H1 (cell line): ENCODE results near the gene PRSS53. TPM values are rescaled to one million over a fixed set of nuclear protein-coding genes. Genes with fewer than 3 reads are reported as not detected.
A peak's percentile ranks its signal among the peaks of the same experiment; 100 is the strongest.

Source experiments
- CTCF ChIA-PET: fragments of 300-600 bp; sonication (Branson Sonifier 250); formaldehyde crosslinking; loops from one replicate; lab custom pipeline; 2021; ENCODE audit not compliant: partially characterized antibody; lab: Charles Lee
- POLR2A ChIA-PET: fragments of 300-600 bp; sonication (Branson Sonifier 250); formaldehyde crosslinking; loops from one replicate; lab custom pipeline; 2021; ENCODE audit warnings: inconsistent platforms; ENCODE audit not compliant: partially characterized antibody; lab: Charles Lee
- DNase-seq, 2 experiments: peaks; one replicate each; pipeline versions ENCODE4 v3.0.0 to v3.0.0-alpha.2; 2010 to 2022; ENCODE audit warnings: low spot score in 2 of 2, low read depth in 1 of 2, mixed read lengths in 1 of 2
- FAIRE-seq: peaks from 2 replicates; lab custom pipeline; 2011; peaks lifted over from hg19 to GRCh38; lab: Jason Lieb, UNC
- H2AFZ ChIP-seq: 2 replicates; pipeline ENCODE4 v1.8.1; 2012; ENCODE audit warnings: low read length, inconsistent platforms
- H2AK5ac ChIP-seq: 2 replicates; pipeline ENCODE4 v1.6.1; 2013; ENCODE audit warnings: low read depth, low read length
- H2BK120ac ChIP-seq: replicated peaks from 2 replicates; pipeline ENCODE3; 2013; ENCODE audit warnings: low read depth, low read length, inconsistent platforms
- H2BK12ac ChIP-seq: 2 replicates; pipeline ENCODE4 v1.6.1; 2013; ENCODE audit warnings: low read depth, low read length
- H2BK15ac ChIP-seq: 2 replicates; pipeline ENCODE4 v1.6.1; 2013; ENCODE audit warnings: low read length
- H2BK20ac ChIP-seq: 2 replicates; pipeline ENCODE4 v1.6.1; 2013; ENCODE audit warnings: low read length
- H2BK5ac ChIP-seq: 2 replicates; pipeline ENCODE4 v1.6.1; 2013; ENCODE audit warnings: low read depth, low read length
- H3K14ac ChIP-seq: 2 replicates; pipeline ENCODE4 v1.6.1; 2013; ENCODE audit warnings: inconsistent platforms; ENCODE audit not compliant: insufficient read length
- H3K18ac ChIP-seq: 2 replicates; pipeline ENCODE4 v1.6.1; 2013; ENCODE audit warnings: low read length; ENCODE audit errors: extremely low read depth
- H3K23ac ChIP-seq: 2 replicates; pipeline ENCODE4 v1.6.1; 2013; ENCODE audit warnings: inconsistent platforms; ENCODE audit not compliant: insufficient read length
- H3K23me2 ChIP-seq: 2 replicates; pipeline ENCODE4 v1.6.1; 2013; ENCODE audit warnings: low read depth, low read length
- H3K27ac ChIP-seq: 2 replicates; pipeline ENCODE4 v1.6.1; 2011; ENCODE audit warnings: low read depth, low read length, inconsistent platforms
- H3K27me3 ChIP-seq, 4 experiments: replicated peaks in 1 of 4; 1 replicate in 1 of 4; 2 replicates in 3 of 4; pipeline versions ENCODE4 v1.6.1 to v1.8.1; 2011 to 2013; ENCODE audit warnings: low read length in 3 of 4, mild to moderate bottlenecking in 3 of 4, inconsistent platforms in 2 of 4, mixed read lengths in 2 of 4, moderate library complexity in 1 of 4; ENCODE audit not compliant: control insufficient read depth in 3 of 4, insufficient read depth in 3 of 4; ENCODE audit errors: extremely low read depth in 1 of 4
- H3K36me3 ChIP-seq, 4 experiments: 2 replicates each; pipeline versions ENCODE4 v1.6.1 to v1.8.1; 2011 to 2013; ENCODE audit warnings: mild to moderate bottlenecking in 4 of 4, low read length in 3 of 4, moderate library complexity in 2 of 4, control low read depth in 1 of 4, inconsistent platforms in 1 of 4; ENCODE audit not compliant: insufficient read depth in 4 of 4, control insufficient read depth in 2 of 4
- H3K4ac ChIP-seq: replicated peaks from 2 replicates; pipeline ENCODE3; 2013; ENCODE audit warnings: low read length, low read depth, mixed read lengths, inconsistent platforms; ENCODE audit not compliant: insufficient read length
- H3K4me1 ChIP-seq, 4 experiments: replicated peaks in 1 of 4; 1 replicate in 1 of 4; 2 replicates in 3 of 4; pipeline versions ENCODE4 v1.6.1 to v1.8.1; 2011 to 2013; ENCODE audit warnings: low read length in 3 of 4, inconsistent platforms in 2 of 4, mixed read lengths in 1 of 4; ENCODE audit not compliant: insufficient read depth in 4 of 4, control insufficient read depth in 3 of 4
- H3K4me2 ChIP-seq, 2 experiments: 2 replicates each; pipeline versions ENCODE4 v1.6.1 to v1.8.1; 2011 to 2013; ENCODE audit warnings: low read depth in 2 of 2, low read length in 2 of 2, control low read depth in 1 of 2, inconsistent platforms in 1 of 2, mild to moderate bottlenecking in 1 of 2; ENCODE audit not compliant: insufficient read depth in 1 of 2
- H3K4me3 ChIP-seq, 4 experiments: fragments of 200-600, 300-600 bp in 1 of 4; sonication (generic), shearing (Covaris generic), sonication (Bioruptor Twin) in 1 of 4; 2 replicates each; pipeline versions ENCODE4 v1.5.1 to v1.8.1; 2011 to 2016; ENCODE audit warnings: low read length in 4 of 4, low read depth in 3 of 4, control low read depth in 2 of 4, inconsistent platforms in 2 of 4, mild to moderate bottlenecking in 2 of 4, mixed read lengths in 1 of 4, moderate library complexity in 1 of 4; ENCODE audit not compliant: insufficient read depth in 2 of 4; ENCODE audit errors: extremely low read depth in 1 of 4
- H3K56ac ChIP-seq: replicated peaks from 2 replicates; pipeline ENCODE3; 2013; ENCODE audit warnings: low read depth, mild to moderate bottlenecking, mixed read lengths, low read length, inconsistent platforms; ENCODE audit not compliant: insufficient read length
- H3K79me1 ChIP-seq: 2 replicates; pipeline ENCODE4 v1.6.1; 2013; ENCODE audit warnings: low read depth, low read length, control low read depth
- H3K79me2 ChIP-seq, 2 experiments: 2 replicates each; pipeline versions ENCODE4 v1.6.1 to v1.8.1; 2012 to 2013; ENCODE audit warnings: low read length in 2 of 2, mild to moderate bottlenecking in 2 of 2, inconsistent platforms in 1 of 2; ENCODE audit not compliant: insufficient read depth in 2 of 2, control insufficient read depth in 1 of 2
- H3K9ac ChIP-seq, 4 experiments: replicated peaks in 1 of 4; 1 replicate in 1 of 4; 2 replicates in 3 of 4; pipeline versions ENCODE4 v1.6.1 to v1.8.1; 2011 to 2013; ENCODE audit warnings: low read depth in 3 of 4, low read length in 3 of 4, control low read depth in 2 of 4, mild to moderate bottlenecking in 2 of 4, moderate library complexity in 2 of 4, inconsistent platforms in 1 of 4; ENCODE audit errors: extremely low read depth in 1 of 4
- H3K9me3 ChIP-seq, 2 experiments: 2 replicates each; pipeline versions ENCODE4 v1.6.1 to v1.8.1; 2012 to 2013; ENCODE audit warnings: mild to moderate bottlenecking in 2 of 2, moderate library complexity in 2 of 2, control low read depth in 1 of 2, inconsistent platforms in 1 of 2, low read depth in 1 of 2, low read length in 1 of 2, mixed read lengths in 1 of 2; ENCODE audit not compliant: insufficient read depth in 2 of 2
- H4K20me1 ChIP-seq, 2 experiments: replicated peaks in 1 of 2; 2 replicates each; pipeline versions ENCODE3 to v1.8.1; 2011 to 2013; ENCODE audit warnings: inconsistent platforms in 2 of 2, low read length in 2 of 2, mild to moderate bottlenecking in 1 of 2; ENCODE audit not compliant: insufficient read depth in 2 of 2, control insufficient read depth in 1 of 2
- H4K5ac ChIP-seq: 2 replicates; pipeline ENCODE4 v1.6.1; 2013; ENCODE audit warnings: low read length, low read depth, mixed read lengths, inconsistent platforms; ENCODE audit not compliant: insufficient read length
- H4K8ac ChIP-seq: 2 replicates; pipeline ENCODE4 v1.8.0; 2013; ENCODE audit warnings: mild to moderate bottlenecking, moderate library complexity, low read length, inconsistent platforms; ENCODE audit not compliant: insufficient read depth; ENCODE audit errors: extremely low read depth
- H4K91ac ChIP-seq: replicated peaks from 2 replicates; pipeline ENCODE3; 2013; ENCODE audit warnings: low read length, mixed read lengths, inconsistent platforms; ENCODE audit not compliant: insufficient read length
- CEBPB ChIP-seq: IDR thresholded peaks from 2 replicates; pipeline ENCODE4 v1.6.1; 2012; ENCODE audit warnings: low read depth, low read length
- CTCF ChIP-seq, 3 experiments: IDR thresholded peaks; 1 replicate in 2 of 3; 2 replicates in 1 of 3; pipeline versions ENCODE4 v1.5.1 to v1.6.1; 2011; ENCODE audit warnings: low read length in 3 of 3, mild to moderate bottlenecking in 3 of 3, inconsistent platforms in 2 of 3, low read depth in 1 of 3, moderate library complexity in 1 of 3; ENCODE audit not compliant: insufficient read depth in 1 of 3; ENCODE audit errors: control extremely low read depth in 1 of 3
- MAX ChIP-seq: IDR thresholded peaks from 2 replicates; pipeline ENCODE4 v1.6.1; 2012; ENCODE audit warnings: inconsistent platforms
- SRF ChIP-seq: IDR thresholded peaks from 2 replicates; pipeline ENCODE4 v1.6.1; 2011; ENCODE audit warnings: mild to moderate bottlenecking, low read depth, low read length, moderate library complexity
- WGBS, 2 experiments: shearing (Covaris generic) in 1 of 2; methylation state at CpG; one replicate each; pipeline versions ENCODE4 v1.1.6 to v1.1.7; 2013 to 2015; ENCODE audit warnings: low lambda C conversion rate in 2 of 2, mixed read lengths in 2 of 2, inconsistent platforms in 1 of 2, low coverage in 1 of 2, missing lambda C conversion rate in 1 of 2; ENCODE audit not compliant: insufficient replicate concordance in 2 of 2, insufficient coverage in 1 of 2, insufficient read length in 1 of 2; ENCODE audit errors: extremely low coverage in 1 of 2, missing lambda C conversion rate in 1 of 2; 5-methylcytosine and 5-hydroxymethylcytosine counted together
- polyA plus RNA-seq, 7 experiments: library from polyadenylated mRNA; depleted of rRNA in 3 of 7; stranded (reverse) in 5 of 7; unstranded in 2 of 7; fragments of >200 nt in 5 of 7; fragments of 200-250 nt in 2 of 7; gene quantifications; 1 replicate in 5 of 7; 2 replicates in 1 of 7; 4 replicates in 1 of 7; pipeline versions ENCODE4 v1.2.1 to v1.2.3, GENCODE V29; 2011 to 2013; ENCODE audit warnings: missing spikeins in 2 of 7, mixed read lengths in 2 of 7
- total RNA-seq: library from RNA; stranded (reverse); fragmentation: NEBNext Ultra II Directional; extraction: Animal tissue kit (Norgen Biotek cat#: 25700); gene quantifications from 2 replicates; pipeline ENCODE4 v1.2.1, GENCODE V29; 2021

Gene PRSS53
- total and polyA plus RNA-seq, 2 of the 8 experiments (the other 6 are each of a cell fraction or from before 2014, with no cell fraction given), result 1.7 to 2.6 TPM

DNA sequence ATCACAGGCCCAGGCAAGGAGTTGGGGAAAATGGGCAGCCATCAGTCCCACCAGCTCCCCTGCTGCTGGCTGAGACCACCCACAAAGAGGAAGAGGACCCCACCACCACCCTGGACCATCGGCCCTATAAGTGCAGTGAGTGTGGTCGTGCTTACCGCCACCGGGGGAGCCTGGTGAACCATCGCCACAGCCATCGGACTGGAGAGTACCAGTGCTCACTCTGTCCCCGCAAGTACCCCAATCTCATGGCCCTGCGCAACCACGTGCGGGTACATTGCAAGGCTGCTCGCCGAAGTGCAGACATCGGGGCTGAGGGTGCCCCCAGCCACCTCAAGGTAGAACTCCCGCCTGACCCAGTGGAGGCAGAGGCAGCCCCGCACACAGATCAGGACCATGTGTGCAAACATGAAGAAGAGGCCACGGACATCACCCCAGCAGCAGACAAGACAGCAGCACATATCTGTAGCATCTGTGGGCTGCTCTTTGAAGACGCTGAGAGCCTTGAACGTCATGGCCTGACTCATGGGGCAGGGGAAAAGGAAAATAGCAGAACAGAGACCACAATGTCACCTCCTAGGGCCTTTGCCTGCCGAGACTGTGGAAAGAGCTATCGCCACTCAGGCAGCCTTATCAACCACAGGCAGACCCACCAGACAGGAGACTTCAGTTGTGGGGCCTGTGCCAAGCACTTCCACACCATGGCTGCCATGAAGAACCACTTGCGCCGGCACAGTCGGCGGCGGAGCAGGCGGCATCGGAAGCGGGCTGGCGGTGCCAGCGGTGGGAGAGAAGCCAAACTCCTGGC, 10.9 kb downstream of the PRSS53 start:
- Histone ChIP-seq H3K9me3 (no peaks in the 10 kb centered on the region), H2BK12ac (no peak overlapping the region), H2BK5ac (no peak overlapping the region), H4K91ac (no peak overlapping the region), H2AFZ (no peak overlapping the region), H3K9ac (no peak overlapping the region), H3K79me2 (peaks cover 0 to 40% of the 10 kb centered on the region in 2 experiments; a peak in 2 of 4 replicates), H3K23ac (no peak overlapping the region), H2AK5ac (no peak overlapping the region), H3K79me1 (peaks cover 4% of the 10 kb centered on the region; the same call in 1 of the 2 replicates), H4K20me1 (peaks cover 9 to 30% of the 10 kb centered on the region in 2 experiments), H2BK120ac (no peak overlapping the region), H3K4me1 (no peaks in the 10 kb centered on the region), H3K14ac (no peak overlapping the region), H3K36me3 (peaks cover 5 to 48% (median 28%) of the 10 kb centered on the region in 4 experiments; a peak in 7 of 8 replicates), H4K8ac (peak overlapping the region; percentile 46; the same call in 1 of the 2 replicates), H3K4me2 (no peak overlapping the region), H3K4me3 (no peak overlapping the region), H4K5ac (no peak overlapping the region), H3K56ac (no peak overlapping the region), H3K23me2 (0 out of 2 replicates have a peak, but pooled peaks cover 3% of the 10 kb centered on the region), H3K4ac (no peak overlapping the region), H2BK20ac (no peak overlapping the region), H2BK15ac (no peak overlapping the region), H3K27ac (no peak overlapping the region), H3K18ac (no peak overlapping the region), H3K27me3 (no peaks in the 10 kb centered on the region)
- 93% methylated on average over 26 of the region's 30 CpGs; no CpG with 5 or more reads in 1 of the 2 experiments for WGBS, 2 experiments
- DNase-seq, result no peak
- POLR2A ChIA-PET, result interaction anchor here (0.9 to 4.9 kb wide), 6 partner anchors 9 to 93 kb away, joined by 3 to 26 read pairs (median 4); partner anchors contain the start of genes HSD3B7 and VKORC1
- FAIRE-seq, result no peak
- TF ChIP-seq CTCF (IDR thresholded peaks at IDR 0.05; ENCODE audit: control extremely low read depth in 1 of 3, insufficient read depth in 1 of 3, low read depth in 1 of 3, low read length in 3 of 3) (peak in 2 of 3 experiments; percentile 30 to 34; a peak in 2 of 4 replicates), CEBPB (no peak), SRF (no peak), MAX (no peak)
- CTCF ChIA-PET, result interaction anchor here (0.6 to 2.1 kb wide), 7 partner anchors 9 to 92 kb away, joined by 3 to 10 read pairs (median 3); no protein-coding TSS in a partner anchor
